Dedifferentiated amniotic fluid mesenchymal stem cell (primary cell): Measurements from ENCODE around the gene YIPF2.
"Not testable (repeated sequence)": the region's sequence is repeated elsewhere in the genome, so short reads cannot be mapped to it uniquely, and the experiment has no call there.

Experiments
- DNase-seq: peaks from one replicate; pipeline ENCODE4 v3.0.0-alpha.2; 2016; ENCODE audit errors: extremely low spot score

The YIPF2 gene

DNA sequence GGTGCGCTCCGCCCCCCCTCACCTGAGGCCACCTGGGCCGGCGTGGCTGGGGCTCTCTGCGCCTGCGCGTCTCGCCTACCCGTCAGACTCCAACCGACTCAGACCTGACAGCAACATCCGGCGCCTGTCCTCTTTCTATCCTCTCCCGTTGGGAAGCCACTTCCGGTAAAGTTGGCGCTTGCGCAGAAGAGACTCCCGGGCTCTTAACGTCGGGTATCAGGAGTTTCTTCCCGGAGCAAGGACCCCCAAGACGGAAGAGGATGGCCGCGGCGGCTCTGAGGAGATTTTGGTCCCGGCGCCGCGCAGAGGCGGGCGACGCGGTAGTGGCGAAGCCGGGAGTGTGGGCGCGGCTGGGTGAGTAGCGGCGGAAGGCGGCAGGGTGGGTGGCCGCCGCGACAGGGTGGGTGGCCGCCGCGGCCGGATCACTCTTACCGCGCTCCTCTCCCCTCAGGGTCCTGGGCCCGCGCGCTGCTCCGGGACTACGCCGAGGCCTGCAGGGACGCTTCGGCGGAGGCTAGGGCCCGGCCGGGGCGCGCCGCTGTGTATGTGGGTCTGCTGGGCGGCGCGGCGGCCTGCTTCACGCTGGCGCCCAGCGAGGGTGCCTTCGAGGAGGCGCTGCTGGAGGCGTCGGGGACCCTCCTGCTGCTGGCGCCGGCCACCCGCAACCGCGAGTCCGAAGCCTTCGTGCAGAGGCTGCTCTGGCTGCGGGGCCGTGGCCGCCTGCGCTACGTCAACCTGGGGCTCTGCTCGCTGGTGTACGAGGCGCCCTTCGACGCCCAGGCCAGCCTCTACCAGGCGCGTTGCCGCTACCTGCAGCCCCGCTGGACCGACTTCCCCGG is at the start of gene YIPF2, which contains the start of gene TIMM29:
Gene YIPF2, minus strand, starts transcription at position 77 of the 839 bp plus-strand sequence. CDS start 229 bp downstream, outside the sequence.
Gene TIMM29, plus strand, starts transcription at position 249 of the 839 bp plus-strand sequence. Its CDS starts 12 bp downstream, at position 261.
- peak; percentile 99 for DNase-seq

DNA sequence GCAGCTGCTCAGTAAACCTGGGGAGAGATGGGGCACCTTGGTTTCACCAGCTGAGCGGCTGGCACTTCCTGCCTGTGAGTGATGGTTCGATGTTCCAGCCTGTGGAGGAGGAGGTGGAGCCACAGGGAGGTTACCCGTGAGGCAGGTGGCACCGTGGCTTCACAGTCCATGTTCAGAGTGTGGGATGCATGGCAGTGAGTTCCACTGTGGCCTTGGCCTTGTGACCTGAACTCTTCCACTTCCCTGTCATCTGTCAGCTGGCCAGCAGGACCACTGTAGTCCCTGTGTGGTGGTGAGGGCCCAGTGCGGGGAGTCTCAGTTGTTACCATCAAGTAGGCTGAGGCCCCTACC is 49.3 kb upstream of the YIPF2 start:
- DNase-seq, result no peak

DNA sequence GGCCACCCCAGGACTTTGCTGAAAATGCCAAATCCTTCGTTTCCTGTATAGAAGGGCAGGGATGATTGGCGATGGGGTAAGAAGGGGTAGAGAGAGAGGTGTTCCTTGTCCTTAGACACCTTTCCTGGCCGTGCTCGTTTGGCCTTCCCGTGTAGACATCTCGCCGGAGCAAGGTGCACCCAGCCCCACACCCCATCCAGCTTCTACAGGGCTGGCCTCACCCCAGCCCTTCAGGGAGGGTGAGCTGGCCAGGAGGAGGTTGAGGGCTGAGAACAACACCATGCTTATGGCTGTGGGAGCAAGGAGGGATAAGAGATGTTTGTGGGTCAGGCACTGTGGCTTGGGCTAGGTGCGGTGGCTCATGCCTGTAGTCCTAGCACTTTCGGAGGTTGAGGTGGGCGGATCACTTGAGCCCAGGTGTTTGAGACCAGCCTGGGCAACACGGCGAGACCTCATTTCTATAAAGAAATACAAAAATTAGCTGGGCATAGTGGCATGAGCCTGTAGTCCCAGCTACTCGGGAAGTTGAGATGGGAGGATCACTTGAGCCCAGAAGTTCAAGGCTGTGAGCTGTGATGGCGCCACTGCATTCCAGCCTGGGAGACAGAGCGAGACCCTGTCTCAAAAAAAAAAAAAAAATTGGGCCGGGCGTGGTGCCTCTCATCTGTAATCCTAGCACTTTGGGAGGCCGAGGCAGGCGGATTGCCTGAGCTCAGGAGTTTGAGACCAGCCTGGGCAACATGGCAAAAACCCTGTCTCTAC is 47.9 kb upstream of the YIPF2 start:
- no peak for DNase-seq

DNA sequence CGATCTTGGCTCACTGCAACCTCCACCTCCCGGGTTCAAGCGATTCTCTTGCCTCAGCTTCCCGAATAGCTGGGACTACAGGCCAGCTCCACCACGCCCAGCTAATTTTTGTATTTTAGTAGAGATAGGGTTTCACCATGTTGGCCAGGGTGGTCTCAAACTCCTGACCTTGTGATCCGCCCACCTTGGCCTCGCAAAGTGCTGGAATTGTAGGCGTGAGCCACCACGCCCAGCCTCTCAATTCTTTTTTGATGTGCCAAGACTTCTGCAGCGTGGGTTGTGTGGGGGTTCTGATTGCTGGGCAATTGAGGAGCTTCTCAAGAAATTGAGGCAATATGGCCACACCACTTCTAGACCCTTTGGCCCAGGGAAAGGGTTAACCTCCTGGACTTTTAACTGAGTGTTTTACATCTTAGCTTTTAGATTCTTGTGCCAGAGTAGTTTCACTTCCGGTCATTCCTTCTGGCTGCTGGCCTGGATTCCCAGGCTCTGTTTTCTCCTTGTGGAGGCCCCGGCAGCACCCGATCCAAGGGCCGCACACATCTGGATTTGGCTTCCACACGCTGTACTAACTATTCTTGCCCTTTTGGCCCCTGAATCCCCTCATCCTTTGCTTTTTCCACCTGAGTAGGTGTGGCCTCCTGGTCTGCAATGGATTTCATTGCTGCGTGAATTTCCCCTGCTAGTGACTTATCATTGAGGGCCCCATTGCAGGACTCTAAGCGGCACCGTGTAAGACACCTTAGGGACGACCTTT is 47.1 kb upstream of the YIPF2 start:
- peak; percentile 46 for DNase-seq

DNA sequence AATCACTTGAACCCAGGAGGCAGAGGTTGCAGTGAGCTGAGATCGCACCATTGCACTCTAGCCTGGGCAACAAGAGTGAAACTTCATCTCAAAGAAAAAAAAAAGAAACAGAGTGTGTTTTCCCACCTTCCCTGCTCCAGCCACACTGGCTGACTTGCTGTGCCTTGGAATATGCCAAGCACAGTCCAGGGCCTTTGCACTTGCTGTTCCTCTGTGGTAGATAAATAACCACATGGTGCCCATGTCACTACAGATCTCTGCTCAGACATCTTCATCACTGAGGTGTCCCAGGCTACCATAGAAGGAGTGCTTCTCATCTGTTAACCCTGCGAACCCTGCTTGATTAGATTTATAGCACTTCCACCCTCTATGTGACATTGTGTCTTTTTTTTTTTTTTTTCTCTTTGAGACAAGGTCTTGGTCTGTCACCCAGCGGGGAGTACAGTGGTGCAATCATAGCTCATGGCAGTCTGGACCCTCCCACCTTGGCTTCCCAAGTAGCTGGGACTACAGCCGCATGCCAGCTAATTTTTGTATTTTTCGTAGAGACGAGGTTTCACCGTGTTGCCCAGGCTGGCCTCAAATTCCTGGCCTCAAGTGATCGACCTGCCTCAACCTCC is 42.8 kb upstream of the YIPF2 start:
- no peak for DNase-seq

DNA sequence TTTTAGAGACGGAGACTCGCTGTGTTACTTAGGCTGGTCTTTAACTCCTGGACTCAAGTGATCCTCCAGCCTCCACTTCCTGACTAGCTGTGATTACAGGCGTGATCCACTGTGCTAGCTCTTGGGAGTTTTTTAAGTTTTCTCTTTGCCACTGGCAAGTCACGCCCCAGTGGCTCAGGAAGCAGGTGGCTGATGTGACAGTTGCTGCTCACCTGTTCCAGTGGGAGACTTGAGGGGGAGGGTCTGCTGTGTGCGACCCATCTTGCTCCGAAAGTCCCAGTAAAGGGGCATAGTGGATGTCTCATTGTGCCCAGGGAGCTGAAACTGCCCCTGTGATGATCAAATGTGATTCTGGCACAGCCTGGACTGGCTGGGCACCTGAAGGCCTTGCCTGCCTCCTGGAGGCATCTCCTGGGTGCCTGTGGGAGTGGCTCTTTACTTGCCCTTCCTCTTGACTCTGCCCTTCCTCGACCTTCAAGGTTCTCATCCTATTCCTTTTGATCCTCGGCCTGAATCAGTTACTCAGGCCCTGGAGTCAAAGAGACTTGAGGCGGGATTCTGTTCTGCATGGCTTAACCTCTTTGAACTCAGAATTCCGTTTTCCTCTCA is 40.2 kb upstream of the YIPF2 start:
- DNase-seq, result no peak

DNA sequence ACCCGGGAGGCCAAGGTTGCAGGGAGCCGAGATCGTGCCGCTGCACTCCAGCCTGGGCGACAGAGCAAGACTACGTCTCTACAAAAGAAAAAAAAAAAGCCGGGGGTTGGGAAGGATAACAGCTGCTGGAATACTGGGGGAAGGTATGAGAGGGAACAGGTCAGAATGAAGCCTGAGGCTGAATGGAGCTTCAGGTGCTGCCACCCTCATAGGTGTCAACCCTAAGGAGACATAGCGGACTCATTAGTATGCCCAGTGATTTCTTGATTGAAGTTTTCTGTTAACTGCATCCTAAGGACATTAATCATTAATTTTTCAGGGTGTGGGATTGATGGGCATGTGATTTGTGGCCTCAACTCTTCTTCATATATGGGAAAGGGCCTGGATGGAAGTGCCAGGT is 38.4 kb upstream of the YIPF2 start:
- no peak for DNase-seq

DNA sequence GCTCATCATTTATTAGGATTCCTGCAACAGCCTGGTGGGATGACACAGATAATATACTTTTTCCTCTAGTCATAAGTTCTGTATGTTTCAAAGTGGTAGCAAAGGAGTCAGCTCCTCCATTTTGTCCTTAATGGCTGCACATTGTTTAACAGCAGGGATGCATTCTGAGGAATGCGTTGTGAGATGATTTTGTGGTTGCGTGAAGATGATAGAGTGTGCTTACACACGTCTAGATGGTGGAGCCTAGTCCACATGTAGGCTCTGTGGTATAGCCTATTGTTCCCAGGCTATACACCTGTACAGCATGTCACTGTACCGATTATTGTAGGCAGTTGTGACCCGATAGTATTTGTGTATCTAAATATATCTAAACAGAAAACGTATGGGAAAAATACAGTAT is 37.0 kb upstream of the YIPF2 start:
- DNase-seq, result no peak

DNA sequence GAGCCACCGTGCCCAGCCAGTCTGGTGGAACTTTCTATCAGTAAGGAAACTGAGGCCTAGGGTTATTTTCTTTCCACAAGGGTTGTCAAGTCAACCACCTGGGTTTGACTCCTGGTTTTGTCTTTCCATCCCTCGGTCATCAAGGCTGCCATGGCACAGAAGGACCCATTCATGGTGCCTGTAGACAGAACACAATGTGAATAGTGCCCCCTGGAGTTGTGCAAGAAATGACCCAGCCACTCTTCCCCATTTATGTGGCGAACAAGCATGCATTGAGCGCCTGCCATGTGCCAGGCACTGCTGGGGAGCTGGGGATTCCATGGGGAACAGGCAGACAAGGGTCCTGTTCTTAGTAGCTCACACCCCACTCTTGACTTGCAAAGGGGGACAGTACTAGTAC is 36.5 kb upstream of the YIPF2 start:
- DNase-seq, result no peak

DNA sequence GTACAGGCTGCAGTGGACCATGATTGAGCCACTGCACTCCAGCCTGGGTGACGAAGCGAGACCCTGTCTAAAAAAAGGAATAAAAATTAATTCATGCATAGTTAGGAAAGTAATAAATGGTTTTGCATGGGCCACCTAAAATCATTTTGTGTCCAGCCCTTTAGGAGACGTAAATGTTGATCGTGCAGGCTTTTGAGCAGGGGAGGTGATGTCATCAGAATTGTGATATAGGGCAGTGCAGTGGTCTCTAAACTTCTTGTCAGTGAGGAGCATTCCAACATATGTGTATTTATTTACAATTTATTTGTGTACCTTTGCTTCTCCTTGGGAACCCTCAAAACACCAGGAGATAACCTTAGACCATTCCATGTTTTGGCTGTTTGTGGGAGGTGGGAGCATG is 35.4 kb upstream of the YIPF2 start:
- DNase-seq, result no peak

DNA sequence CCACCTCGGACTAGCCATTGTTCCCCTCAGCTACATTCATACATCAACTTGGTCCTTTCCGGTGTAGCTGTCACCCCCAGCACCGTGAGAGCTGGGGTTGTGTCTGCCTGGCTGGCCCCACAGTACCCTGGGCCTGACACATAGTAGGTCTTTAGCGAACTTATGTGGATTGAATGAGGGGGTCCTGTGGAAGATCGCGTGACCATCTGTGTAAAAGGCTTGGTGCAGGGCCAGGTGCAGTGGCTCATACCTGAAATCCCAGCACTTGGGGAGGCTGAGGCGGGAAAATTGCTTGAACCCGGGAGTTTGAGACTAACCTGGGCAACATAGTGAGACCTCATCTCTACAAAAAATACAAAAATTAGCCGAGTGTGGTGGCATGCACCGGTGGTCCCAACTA is 34.4 kb upstream of the YIPF2 start:
- DNase-seq, result no peak

DNA sequence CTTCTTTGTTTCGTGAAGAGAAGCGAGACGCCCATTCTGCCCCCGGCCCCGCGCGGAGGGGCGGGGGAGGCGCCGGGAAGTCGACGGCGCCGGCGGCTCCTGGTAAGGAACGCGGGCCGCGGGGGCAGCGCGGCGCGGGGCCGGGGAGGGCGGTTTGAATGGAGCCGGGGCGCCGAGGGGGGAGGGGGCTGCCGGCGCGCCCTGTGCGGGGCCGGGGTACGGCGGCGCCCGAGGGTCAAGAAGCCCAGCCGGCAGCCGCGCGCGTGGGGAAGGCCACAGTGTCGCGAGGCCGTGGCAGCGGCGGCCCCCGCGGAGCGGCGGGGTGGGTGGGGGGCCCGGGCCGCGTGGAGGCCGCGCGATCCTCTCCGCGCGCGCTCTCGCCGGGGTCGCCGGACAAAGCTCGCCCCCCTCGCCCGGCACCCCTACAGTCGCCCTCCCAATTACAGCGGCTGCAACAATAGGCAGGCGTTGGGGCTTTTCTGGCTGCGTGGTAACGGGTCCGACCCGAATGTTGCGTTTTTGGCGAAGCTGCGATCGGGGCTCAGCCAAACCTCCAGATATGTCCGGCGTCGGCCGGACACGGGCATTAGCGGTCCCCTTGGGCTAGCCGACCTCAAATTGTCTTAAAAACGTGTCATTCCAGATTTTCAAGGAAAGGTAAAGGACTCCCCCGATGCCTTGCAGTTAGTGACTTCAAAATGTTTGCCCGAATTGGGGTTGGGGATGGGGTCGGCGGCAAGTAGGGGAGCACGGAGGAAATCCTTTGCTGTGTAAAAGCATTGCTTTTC is 32.8 kb upstream of the YIPF2 start:
- peak; percentile 35 for DNase-seq

DNA sequence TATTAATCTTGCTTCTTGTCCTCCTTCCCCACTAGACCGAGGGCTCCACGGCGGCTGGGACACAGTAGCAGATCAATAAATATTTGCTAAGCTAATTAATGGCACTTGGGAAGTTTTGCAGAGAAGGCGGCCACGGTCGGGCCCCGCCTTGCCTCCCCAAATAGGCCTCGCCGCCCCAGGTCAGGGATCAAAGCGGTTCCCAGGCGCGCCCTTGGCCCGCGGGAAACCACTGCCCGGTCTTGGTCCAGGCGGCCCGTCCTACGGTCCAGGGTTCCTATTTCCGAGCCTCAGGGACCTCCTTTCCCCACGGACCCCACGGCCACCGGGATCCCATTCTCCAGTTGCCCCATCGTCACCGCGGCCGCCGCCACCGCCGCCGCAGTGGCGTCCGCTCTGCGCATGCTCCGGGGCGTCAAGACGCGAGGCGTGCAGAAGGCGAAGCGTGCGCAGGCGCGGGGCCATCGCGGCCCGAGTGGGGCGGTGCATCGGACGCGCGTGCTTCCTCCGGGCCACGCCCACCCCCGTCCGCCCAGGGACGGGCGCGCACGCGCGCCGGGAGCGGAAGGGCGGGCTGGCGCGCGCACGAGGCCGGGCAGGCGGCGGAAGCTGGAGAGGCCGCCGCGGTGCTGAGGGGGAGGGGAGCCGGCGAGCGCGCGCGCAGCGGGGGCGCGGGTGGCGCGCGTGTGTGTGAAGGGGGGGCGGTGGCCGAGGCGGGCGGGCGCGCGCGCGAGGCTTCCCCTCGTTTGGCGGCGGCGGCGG is 32.1 kb upstream of the YIPF2 start, which contains the start of gene SMARCA4:
Gene SMARCA4, plus strand, starts transcription at position 717 of the 759 bp plus-strand sequence. CDS start 23,122 bp downstream, outside the sequence.
- peak; percentile 92 for DNase-seq

DNA sequence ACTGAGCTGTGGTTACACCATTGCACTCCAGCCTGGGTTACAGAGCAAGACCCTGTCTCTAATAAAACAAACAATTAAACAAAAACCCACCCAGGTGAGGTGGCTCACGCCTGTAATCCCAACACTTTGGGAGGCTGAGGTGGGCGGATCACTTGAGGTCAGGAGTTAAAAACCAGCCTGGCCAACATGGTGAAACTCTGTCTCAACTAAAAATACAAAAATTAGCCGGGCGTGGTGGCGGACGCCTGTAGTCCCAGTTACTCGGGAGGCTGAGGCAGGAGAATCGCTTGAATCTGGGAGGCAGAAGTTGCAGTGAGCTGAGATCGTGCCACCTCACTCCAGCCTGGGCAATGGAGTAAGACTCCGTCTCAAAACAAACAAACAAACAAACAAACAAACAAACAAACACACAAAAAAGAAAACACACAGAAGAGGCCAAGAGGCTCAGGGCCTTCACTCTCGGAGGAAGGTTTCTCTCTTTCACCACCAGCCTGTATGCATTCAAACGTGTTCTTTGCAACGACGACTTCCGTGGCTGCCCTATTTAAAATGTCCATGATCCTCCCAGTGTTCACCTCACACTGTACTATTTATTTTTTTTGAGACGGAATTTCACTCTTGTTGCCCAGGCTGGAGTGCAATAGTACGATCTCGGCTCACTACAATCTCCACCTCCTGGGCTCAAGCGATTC is 31.0 kb upstream of the YIPF2 start:
- not testable (repeated sequence) for DNase-seq

DNA sequence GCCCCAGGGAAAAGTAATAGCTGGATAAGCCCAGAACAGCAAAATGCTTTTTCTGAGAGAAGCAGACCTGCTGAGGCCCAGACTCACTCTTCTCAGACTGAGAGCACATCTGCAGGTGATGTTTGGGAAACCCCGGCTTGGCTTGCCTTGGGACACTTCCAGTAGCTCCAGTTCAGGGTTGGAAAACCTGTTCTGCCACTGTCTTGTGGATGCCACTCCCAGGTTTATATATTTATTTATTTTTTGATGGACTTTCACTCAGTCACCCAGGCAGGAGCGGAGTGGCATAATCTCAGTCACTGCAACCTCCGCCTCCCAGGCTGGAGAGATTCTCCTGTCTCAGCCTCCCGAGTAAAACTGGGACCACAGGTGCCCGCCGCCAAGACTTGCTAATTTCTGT is 24.4 kb upstream of the YIPF2 start:
- no peak for DNase-seq

DNA sequence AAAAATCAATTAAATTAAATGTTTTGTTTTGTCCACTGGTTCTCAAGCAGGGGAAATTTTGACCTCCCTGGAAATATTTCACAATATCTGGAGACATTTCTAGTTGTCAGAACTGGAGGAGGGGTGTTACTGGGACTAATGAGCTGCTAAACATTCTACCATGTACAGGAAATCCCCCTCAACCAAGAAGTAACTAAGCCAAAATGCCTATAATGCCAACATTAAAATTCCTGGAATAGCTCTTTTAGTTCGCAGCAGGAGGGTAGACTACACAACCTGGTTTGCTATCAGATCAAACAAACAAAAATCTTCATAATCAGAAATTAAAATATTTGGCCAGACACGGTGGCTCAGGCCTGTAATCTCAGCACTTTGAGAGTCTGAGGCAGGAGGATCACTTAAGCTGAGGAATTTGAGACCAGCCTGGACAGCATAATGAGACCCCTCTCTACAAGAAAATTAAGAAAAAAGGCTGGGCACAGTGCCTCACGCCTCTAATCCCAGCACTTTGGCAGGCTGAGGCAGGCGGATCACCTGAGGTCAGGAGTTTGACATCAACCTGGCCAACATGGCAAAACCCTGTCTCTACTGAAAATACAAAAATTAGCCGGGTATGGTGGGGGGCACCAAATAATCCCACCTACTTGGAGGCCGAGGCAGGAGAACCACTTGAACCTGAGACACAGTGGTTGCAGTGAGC is 18.7 kb upstream of the YIPF2 start:
- DNase-seq, result no peak

DNA sequence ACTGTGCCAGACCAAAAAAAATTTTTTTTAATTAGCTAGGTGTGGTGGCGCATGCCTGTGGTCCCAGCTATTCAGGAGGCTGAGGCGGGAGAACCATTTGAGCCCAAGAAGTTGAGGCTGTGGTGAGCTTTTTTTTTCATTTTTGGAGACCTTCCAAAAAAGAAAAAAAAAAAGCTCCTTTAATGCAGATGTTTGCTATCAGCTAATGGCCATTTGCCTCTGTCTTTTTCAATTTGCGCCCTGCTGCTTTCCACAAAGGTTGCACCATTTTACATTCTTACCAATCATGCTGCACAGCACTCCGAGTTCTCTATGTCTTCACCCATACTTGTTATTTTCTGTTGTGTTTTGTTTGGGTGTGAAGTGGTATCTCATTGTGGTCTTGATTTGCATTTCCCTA is 16.8 kb upstream of the YIPF2 start:
- DNase-seq, result no peak

DNA sequence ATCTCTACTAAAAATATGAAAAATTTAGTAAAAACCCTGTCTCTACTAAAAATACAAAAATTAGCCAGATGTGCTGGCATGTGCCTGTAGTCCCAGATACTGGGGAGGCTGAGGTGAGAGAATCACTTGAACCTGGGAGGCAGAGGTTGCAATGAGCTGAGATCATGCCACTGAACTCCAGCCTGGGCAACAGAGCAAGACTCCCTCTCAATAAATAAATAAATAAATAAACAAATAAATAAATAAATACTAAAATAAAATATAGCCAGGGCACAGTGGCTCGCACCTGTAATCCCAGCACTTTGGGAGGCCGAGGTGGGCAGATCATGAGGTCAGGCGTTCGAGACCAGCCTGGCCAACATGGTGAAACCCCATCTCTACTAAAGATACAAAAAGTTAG is 15.0 kb upstream of the YIPF2 start:
- DNase-seq, result not testable (repeated sequence)
